Effector memory CD4-positive, alpha-beta T cell (primary cell): ENCODE results near the gene DEPDC5.
"Not testable (repeated sequence)": the region's sequence is repeated elsewhere in the genome, so short reads cannot be mapped to it uniquely, and the experiment has no call there.

Experiments used
- DNase-seq, 3 donors: peaks; one replicate each; pipeline ENCODE4 v3.0.0-alpha.2; 2020
- H3K27ac ChIP-seq: 2 replicates; pipeline ENCODE4 v1.7.0; 2013; ENCODE audit warnings: mild to moderate bottlenecking, low read length, moderate library complexity; ENCODE audit not compliant: insufficient read depth, poor library complexity, severe bottlenecking
- H3K27me3 ChIP-seq: replicated peaks from 2 replicates; pipeline ENCODE4 v1.7.0; 2013; ENCODE audit warnings: mild to moderate bottlenecking, low read length; ENCODE audit not compliant: insufficient read depth, control insufficient read depth, poor library complexity, severe bottlenecking
- H3K36me3 ChIP-seq: 2 replicates; pipeline ENCODE4 v1.7.0; 2013; ENCODE audit warnings: mild to moderate bottlenecking, low read length, moderate library complexity; ENCODE audit not compliant: control insufficient read depth, insufficient read depth
- H3K4me1 ChIP-seq: 2 replicates; pipeline ENCODE4 v1.7.0; 2013; ENCODE audit warnings: low read length, mild to moderate bottlenecking; ENCODE audit not compliant: control insufficient read depth, insufficient read depth, poor library complexity, severe bottlenecking
- H3K4me3 ChIP-seq: 2 replicates; pipeline ENCODE4 v1.7.0; 2013; ENCODE audit warnings: low read length, low read depth, mild to moderate bottlenecking; ENCODE audit not compliant: insufficient read depth, poor library complexity, severe bottlenecking
- H3K9me3 ChIP-seq: 2 replicates; pipeline ENCODE4 v1.7.0; 2013; ENCODE audit warnings: mild to moderate bottlenecking, low read length, moderate library complexity; ENCODE audit not compliant: control insufficient read depth

The DEPDC5 gene

DNA sequence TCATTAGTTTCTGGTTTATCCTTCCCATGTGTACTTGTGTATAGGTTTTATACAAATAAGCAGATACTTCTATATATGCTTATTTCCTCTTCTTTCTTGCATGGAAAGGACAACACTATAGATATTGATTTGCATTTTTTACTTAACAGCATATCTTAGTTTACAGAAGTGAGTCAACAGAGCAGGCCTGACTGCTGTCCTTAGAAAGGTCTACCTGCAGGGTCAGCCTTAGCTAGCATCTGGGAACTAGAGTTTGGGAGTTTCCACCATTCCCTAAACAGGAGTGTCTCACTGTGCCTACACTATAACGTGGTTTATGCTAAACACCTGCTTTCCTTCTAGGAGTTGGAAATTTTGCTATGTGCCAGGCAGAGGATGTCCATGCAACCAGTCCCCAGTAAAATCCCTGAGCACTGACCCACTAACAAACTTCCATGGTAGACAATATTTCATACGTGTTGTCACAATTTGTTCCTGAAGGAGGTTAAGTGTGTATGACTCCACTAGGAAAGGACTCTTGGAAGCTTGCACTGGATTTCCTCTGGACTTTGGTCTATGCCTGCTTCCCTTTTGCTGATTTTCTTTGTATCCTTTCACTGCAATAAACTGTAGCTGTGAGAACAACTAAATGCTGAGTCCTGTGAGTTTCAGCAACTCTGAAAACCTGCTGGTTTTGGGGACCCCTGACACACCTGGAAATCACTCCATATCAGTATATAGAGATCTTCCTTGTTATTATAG is 21.6 kb upstream of the DEPDC5 start:
- H3K36me3 ChIP-seq: no peaks in the 10 kb centered on the region
- H3K4me1 ChIP-seq: no peaks in the 10 kb centered on the region
- no peaks in the 10 kb centered on the region for H3K9me3 ChIP-seq
- DNase-seq: no peak
- no peaks in the 10 kb centered on the region for H3K27me3 ChIP-seq
- no peak overlapping the region for H3K27ac ChIP-seq
- no peak overlapping the region for H3K4me3 ChIP-seq

DNA sequence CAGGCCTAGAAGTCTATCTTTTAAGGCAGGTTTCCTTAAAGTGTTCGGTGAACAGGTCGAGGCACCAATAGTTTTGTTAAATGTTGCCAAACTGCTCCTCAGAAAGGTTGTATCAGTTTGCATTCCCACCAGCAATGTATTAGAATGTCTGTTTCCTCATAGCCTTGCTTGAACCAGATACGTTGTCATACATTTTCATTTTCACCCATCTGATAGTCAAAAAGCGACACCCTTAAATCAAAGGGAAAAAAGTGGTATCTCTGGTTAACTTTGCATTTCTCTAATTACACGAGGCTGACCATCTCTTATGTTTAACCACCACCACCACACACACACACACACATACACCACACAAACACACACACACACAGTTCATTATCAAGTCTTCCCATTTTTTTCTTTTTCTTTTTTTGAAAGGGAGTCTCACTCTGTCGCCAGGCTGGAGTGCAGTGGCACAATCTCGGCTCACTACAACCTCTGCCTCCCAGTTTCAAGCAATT is 20.2 kb upstream of the DEPDC5 start:
- Histone ChIP-seq H3K36me3 (no peaks in the 10 kb centered on the region), H3K4me3 (no peak overlapping the region), H3K27ac (no peak overlapping the region), H3K27me3 (no peaks in the 10 kb centered on the region), H3K4me1 (no peaks in the 10 kb centered on the region), H3K9me3 (no peaks in the 10 kb centered on the region)
- no peak for DNase-seq

DNA sequence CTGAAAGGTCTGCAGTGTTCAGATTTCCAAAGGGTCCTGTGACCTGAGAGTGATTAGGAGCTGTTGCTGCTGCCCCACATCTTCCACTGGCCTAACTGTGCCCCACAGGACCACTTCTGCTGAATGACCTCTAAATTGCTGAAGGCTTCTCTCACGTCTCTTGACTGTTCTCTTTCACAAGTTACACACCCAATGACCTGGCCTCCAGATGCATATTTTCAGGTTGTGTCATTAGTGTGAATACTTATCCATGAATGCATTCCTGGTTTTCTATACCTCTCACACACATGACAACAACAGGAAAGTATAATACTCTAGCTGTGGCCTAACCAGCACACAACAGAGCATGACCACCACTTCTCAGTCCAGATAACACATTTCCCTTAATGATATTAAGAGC is 19.3 kb upstream of the DEPDC5 start:
- H3K27me3 ChIP-seq: no peaks in the 10 kb centered on the region
- H3K9me3 ChIP-seq: no peaks in the 10 kb centered on the region
- H3K4me3 ChIP-seq: no peak overlapping the region
- no peak overlapping the region for H3K27ac ChIP-seq
- no peak for DNase-seq
- H3K36me3 ChIP-seq: no peaks in the 10 kb centered on the region
- no peaks in the 10 kb centered on the region for H3K4me1 ChIP-seq

DNA sequence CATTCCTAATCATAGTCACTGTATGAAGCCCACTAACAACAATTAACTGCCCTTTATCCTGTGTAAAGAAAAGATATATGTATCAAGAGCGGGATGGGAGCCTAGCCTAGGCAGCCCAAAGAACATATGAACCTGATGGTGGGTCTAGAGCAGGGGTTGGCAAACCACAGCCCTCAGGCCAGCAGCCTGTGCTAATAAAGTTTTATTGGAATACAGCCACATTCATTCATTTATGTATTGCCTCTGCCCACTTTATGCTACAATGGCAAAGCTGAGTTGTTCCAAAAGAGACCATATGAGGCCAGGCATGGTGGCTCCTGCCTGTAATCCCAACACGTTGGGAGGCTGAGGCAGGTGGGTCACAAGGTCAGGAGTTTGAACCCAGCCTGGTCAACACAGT is 17.4 kb upstream of the DEPDC5 start:
- Histone ChIP-seq H3K27me3 (no peaks in the 10 kb centered on the region), H3K27ac (no peak overlapping the region), H3K4me3 (no peak overlapping the region), H3K9me3 (no peaks in the 10 kb centered on the region), H3K36me3 (no peaks in the 10 kb centered on the region), H3K4me1 (no peaks in the 10 kb centered on the region)
- DNase-seq: no peak

DNA sequence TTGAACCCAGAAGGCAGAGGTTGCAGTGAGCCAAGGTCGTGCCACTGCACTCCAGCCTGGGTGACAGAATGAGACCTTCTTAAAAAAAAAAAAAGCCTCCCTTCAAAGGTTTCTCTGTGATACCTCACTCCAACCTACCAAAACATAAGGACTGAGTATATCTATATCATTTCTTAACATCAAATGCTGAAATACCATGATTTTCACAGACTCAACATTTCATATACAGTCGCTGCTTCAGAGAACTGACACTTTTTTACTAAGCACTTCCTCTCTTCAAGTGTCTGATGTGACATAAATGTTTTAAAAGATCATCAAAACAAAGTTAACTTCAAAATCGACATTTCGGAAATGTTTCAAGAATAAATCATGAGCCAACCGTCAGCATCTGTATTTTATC is 15.9 kb upstream of the DEPDC5 start:
- no peaks in the 10 kb centered on the region for H3K27me3 ChIP-seq
- H3K9me3 ChIP-seq: no peaks in the 10 kb centered on the region
- H3K27ac ChIP-seq: no peak overlapping the region
- H3K36me3 ChIP-seq: no peaks in the 10 kb centered on the region
- no peak for DNase-seq
- no peaks in the 10 kb centered on the region for H3K4me1 ChIP-seq
- no peak overlapping the region for H3K4me3 ChIP-seq

DNA sequence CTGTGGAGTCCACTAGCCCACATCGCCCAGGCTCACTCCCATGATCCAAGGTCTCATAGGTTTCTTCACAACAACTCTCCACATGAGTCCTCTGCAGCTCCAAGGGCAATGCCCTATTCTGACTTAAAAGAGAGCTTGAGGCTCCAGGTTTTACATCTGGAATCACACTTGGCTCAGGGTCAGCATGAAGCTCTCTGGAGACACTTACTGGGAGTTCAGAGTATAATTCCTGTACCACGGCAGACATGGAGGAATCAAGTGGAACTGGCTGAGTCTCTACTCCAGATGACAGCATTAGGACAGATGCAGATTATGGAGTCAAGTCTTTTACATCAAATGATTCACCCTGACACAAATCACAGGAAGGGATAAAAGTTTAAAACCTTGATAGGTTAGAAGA is 15.3 kb upstream of the DEPDC5 start:
- Histone ChIP-seq H3K27me3 (no peaks in the 10 kb centered on the region), H3K36me3 (no peaks in the 10 kb centered on the region), H3K9me3 (no peaks in the 10 kb centered on the region), H3K4me3 (no peak overlapping the region), H3K27ac (no peak overlapping the region), H3K4me1 (no peaks in the 10 kb centered on the region)
- no peak for DNase-seq

DNA sequence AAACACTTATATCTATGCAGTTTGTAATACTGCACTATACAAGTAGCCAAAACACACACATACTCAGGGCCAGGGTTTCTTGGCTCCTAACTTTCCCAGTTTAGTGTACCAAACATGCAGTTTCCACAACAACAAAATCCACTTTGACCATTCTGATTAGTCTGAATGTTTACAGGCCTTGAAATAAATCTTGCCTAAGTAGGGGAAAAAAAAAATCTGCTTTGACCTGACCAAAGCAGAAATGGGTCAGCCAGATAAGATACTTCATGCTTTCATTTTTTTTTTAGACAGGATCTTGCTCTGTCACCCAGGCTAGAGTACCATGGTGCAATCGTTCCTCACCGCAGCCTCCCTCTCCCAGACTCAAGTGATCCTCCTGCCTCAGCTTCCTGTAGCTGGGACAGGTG is 14.0 kb upstream of the DEPDC5 start:
- no peaks in the 10 kb centered on the region for H3K27me3 ChIP-seq
- H3K36me3 ChIP-seq: peaks cover 3% of the 10 kb centered on the region
- no peaks in the 10 kb centered on the region for H3K4me1 ChIP-seq
- no peaks in the 10 kb centered on the region for H3K9me3 ChIP-seq
- no peak overlapping the region for H3K4me3 ChIP-seq
- DNase-seq: no peak
- H3K27ac ChIP-seq: no peak overlapping the region

DNA sequence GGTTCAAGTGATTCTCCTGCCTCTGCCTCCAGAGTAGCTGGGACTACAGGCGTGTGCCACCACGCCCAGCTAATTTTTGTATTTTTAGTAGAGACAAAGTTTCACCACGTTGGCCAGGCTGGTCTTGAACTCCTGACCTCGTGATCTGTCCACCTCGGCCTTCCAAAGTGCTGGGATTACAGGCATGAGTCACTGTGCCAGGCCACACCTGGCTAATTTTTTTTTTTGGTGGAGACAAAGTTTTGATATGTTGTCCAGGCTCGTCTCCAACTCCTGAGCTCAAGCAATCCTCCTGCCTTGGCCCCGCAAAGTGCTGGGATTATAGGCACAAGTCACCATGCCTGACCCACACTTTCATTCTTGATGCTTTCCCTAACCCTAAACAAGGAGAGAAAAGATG is 13.5 kb upstream of the DEPDC5 start:
- DNase-seq, H3K36me3 ChIP-seq, H3K4me1 ChIP-seq, H3K27me3 ChIP-seq, H3K4me3 ChIP-seq, H3K27ac ChIP-seq, H3K9me3 ChIP-seq: not testable (repeated sequence)

DNA sequence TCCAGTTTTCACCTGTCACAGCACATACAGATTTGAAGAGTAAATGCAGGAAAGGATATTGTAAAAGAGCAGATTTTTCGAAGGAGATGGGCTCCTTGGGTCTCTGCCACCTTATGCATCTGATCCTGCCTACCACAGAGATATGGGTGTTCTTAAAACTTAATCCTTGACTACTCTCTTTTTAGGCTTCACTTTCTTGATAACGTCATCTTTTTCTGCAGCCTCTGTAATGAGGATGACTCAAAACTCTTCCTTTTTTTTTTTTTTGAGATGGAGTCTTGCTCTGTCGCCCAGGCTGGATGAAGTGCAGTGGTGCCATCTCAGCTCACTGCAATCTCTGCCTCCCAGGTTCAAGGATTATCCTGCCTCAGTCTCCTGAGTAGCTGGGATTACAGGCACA is 11.7 kb upstream of the DEPDC5 start:
- no peak overlapping the region for H3K27ac ChIP-seq
- DNase-seq: no peak
- no peaks in the 10 kb centered on the region for H3K4me1 ChIP-seq
- H3K27me3 ChIP-seq: no peaks in the 10 kb centered on the region
- H3K9me3 ChIP-seq: no peaks in the 10 kb centered on the region
- no peak overlapping the region for H3K4me3 ChIP-seq
- H3K36me3 ChIP-seq: peaks cover 3% of the 10 kb centered on the region

DNA sequence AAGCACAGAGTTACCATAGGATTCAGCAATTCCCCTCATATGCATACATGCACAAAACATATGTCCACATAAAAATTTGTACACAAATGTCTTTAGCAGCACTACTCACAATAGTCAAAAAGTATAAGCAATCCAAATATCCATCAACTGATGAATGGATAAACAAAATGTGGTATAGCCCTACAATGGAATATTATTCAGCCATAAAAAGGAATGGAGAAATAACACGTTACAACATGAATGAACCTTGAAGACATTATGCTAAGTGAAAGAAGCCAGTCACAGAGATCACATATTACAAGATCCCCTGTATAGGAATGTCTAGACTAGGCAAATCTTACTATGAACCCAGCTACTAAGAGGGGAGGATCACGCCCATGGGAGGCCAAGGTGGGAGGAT is 11.1 kb upstream of the DEPDC5 start:
- Histone ChIP-seq H3K9me3 (no peaks in the 10 kb centered on the region), H3K4me3 (no peak overlapping the region), H3K27ac (no peak overlapping the region), H3K27me3 (no peaks in the 10 kb centered on the region), H3K36me3 (peaks cover 8% of the 10 kb centered on the region), H3K4me1 (no peaks in the 10 kb centered on the region)
- DNase-seq: no peak
